ENCODE results near the gene EBF4. TPM values are rescaled to one million over a fixed set of nuclear protein-coding genes. Genes with fewer than 3 reads are reported as not detected.

Gene EBF4
- 1 to 10 TPM; 3.6 to 4.9 TPM for total RNA-seq

- Mint-ChIP-seq H3K4me3 (peak within 1 kb of the TSS; percentile 87), H3K4me1 (peaks cover 9% of the 10 kb centered on the region), H3K9me3 (peaks cover 4% of the 10 kb centered on the region), H3K27ac (peak within 1 kb of the TSS; percentile 90), H3K27me3 (peaks cover 35% of the 10 kb centered on the region), H3K36me3 (ENCODE audit: low read depth) (peaks cover 7% of the 10 kb centered on the region)
- ATAC-seq (replicated peaks) = peak; percentile 15
These were observed at the start of gene EBF4 for GRCh38 chr20:2692036-2692885. Gene EBF4, plus strand, starts transcription at chr20:2692780. Its CDS starts 866 bp downstream, at chr20:2693646.

GRCh38 chr20:2643708-2644107 lies 48.9 kb upstream of the EBF4 start:
- H3K9me3 Mint-ChIP-seq = no peaks in the 10 kb centered on the region
- H3K4me1 Mint-ChIP-seq = no peaks in the 10 kb centered on the region
- H3K4me3 Mint-ChIP-seq = no peak overlapping the region
- no peaks in the 10 kb centered on the region for H3K27me3 Mint-ChIP-seq
- no peak overlapping the region for H3K27ac Mint-ChIP-seq
- no peaks in the 10 kb centered on the region for H3K36me3 Mint-ChIP-seq (ENCODE audit: low read depth)
- peak; percentile 55 for ATAC-seq (replicated peaks)

- H3K9me3 Mint-ChIP-seq = no peaks in the 10 kb centered on the region
- H3K4me1 Mint-ChIP-seq = peaks cover 16% of the 10 kb centered on the region
- ATAC-seq (replicated peaks) = peak; percentile 91
- peaks cover 51% of the 10 kb centered on the region for H3K36me3 Mint-ChIP-seq (ENCODE audit: low read depth)
- H3K4me3 Mint-ChIP-seq = peak within 1 kb of the TSS; percentile 81
- peak within 1 kb of the TSS; percentile 89 for H3K27ac Mint-ChIP-seq
- no peaks in the 10 kb centered on the region for H3K27me3 Mint-ChIP-seq
These were observed 40.5 kb upstream of the EBF4 start, which contains the start of gene NOP56 for GRCh38 chr20:2651772-2652723. Gene NOP56, plus strand, starts transcription at chr20:2652632. Its CDS starts 29 bp downstream, at chr20:2652661.

GRCh38 chr20:2652724-2653555 lies 39.6 kb upstream of the EBF4 start:
- Mint-ChIP-seq H3K4me1 (peaks cover 19% of the 10 kb centered on the region), H3K4me3 (peak overlapping the region; percentile 81), H3K9me3 (no peaks in the 10 kb centered on the region), H3K27ac (peak overlapping the region; percentile 89), H3K27me3 (no peaks in the 10 kb centered on the region), H3K36me3 (ENCODE audit: low read depth) (peaks cover 60% of the 10 kb centered on the region)
- peak; percentile 57 for ATAC-seq (replicated peaks)

- H3K27me3 Mint-ChIP-seq = no peaks in the 10 kb centered on the region
- no peak for ATAC-seq (replicated peaks)
- peak overlapping the region; percentile 89 for H3K27ac Mint-ChIP-seq
- peaks cover 23% of the 10 kb centered on the region for H3K4me1 Mint-ChIP-seq
- H3K9me3 Mint-ChIP-seq = no peaks in the 10 kb centered on the region
- peak overlapping the region; percentile 81 for H3K4me3 Mint-ChIP-seq
- H3K36me3 Mint-ChIP-seq (ENCODE audit: low read depth) = peaks cover 69% of the 10 kb centered on the region
These were observed 38.8 kb upstream of the EBF4 start for GRCh38 chr20:2653556-2654383.

- H3K36me3 Mint-ChIP-seq (ENCODE audit: low read depth) = peaks cover 75% of the 10 kb centered on the region
- H3K27ac Mint-ChIP-seq = peak overlapping the region; percentile 89
- H3K4me3 Mint-ChIP-seq = peak overlapping the region; percentile 81
- H3K9me3 Mint-ChIP-seq = no peaks in the 10 kb centered on the region
- H3K4me1 Mint-ChIP-seq = peaks cover 28% of the 10 kb centered on the region
- no peaks in the 10 kb centered on the region for H3K27me3 Mint-ChIP-seq
- no peak for ATAC-seq (replicated peaks)
These were observed 38.2 kb upstream of the EBF4 start for GRCh38 chr20:2654384-2654822.

GRCh38 chr20:2654831-2655230 lies 37.7 kb upstream of the EBF4 start:
- H3K9me3 Mint-ChIP-seq = no peaks in the 10 kb centered on the region
- ATAC-seq (replicated peaks) = no peak
- H3K27ac Mint-ChIP-seq = peak overlapping the region; percentile 89
- peaks cover 79% of the 10 kb centered on the region for H3K36me3 Mint-ChIP-seq (ENCODE audit: low read depth)
- peak overlapping the region; percentile 81 for H3K4me3 Mint-ChIP-seq
- peaks cover 28% of the 10 kb centered on the region for H3K4me1 Mint-ChIP-seq
- no peaks in the 10 kb centered on the region for H3K27me3 Mint-ChIP-seq

- peak overlapping the region; percentile 81 for H3K4me3 Mint-ChIP-seq
- peaks cover 86% of the 10 kb centered on the region for H3K36me3 Mint-ChIP-seq (ENCODE audit: low read depth)
- no peaks in the 10 kb centered on the region for H3K27me3 Mint-ChIP-seq
- no peaks in the 10 kb centered on the region for H3K9me3 Mint-ChIP-seq
- H3K4me1 Mint-ChIP-seq = peaks cover 28% of the 10 kb centered on the region
- no peak for ATAC-seq (replicated peaks)
- H3K27ac Mint-ChIP-seq = peak overlapping the region; percentile 89
These were observed 37.1 kb upstream of the EBF4 start for GRCh38 chr20:2655331-2656116.

GRCh38 chr20:2656471-2657117 lies 36.0 kb upstream of the EBF4 start:
- no peaks in the 10 kb centered on the region for H3K27me3 Mint-ChIP-seq
- H3K9me3 Mint-ChIP-seq = no peaks in the 10 kb centered on the region
- H3K4me1 Mint-ChIP-seq = peaks cover 30% of the 10 kb centered on the region
- H3K4me3 Mint-ChIP-seq = peak overlapping the region; percentile 81
- H3K27ac Mint-ChIP-seq = peak overlapping the region; percentile 75
- ATAC-seq (replicated peaks) = no peak
- H3K36me3 Mint-ChIP-seq (ENCODE audit: low read depth) = peaks cover 96% of the 10 kb centered on the region

GRCh38 chr20:2657241-2657640 lies 35.3 kb upstream of the EBF4 start:
- Mint-ChIP-seq H3K27me3 (no peaks in the 10 kb centered on the region), H3K36me3 (ENCODE audit: low read depth) (peaks cover 98% of the 10 kb centered on the region), H3K4me3 (peak overlapping the region; percentile 81), H3K9me3 (no peaks in the 10 kb centered on the region), H3K4me1 (peaks cover 36% of the 10 kb centered on the region), H3K27ac (peak overlapping the region; percentile 75)
- ATAC-seq (replicated peaks) = no peak

GRCh38 chr20:2657674-2658073 lies 34.9 kb upstream of the EBF4 start:
- H3K36me3 Mint-ChIP-seq (ENCODE audit: low read depth) = peaks cover 100% of the 10 kb centered on the region
- H3K27me3 Mint-ChIP-seq = no peaks in the 10 kb centered on the region
- H3K27ac Mint-ChIP-seq = no peak overlapping the region
- peaks cover 39% of the 10 kb centered on the region for H3K4me1 Mint-ChIP-seq
- H3K4me3 Mint-ChIP-seq = no peak overlapping the region
- ATAC-seq (replicated peaks) = no peak
- no peaks in the 10 kb centered on the region for H3K9me3 Mint-ChIP-seq
